Spleen (tissue), 7 donors: ENCODE results near the gene LGALS9.

ENCODE experiments used
- POLR2A ChIP-seq, 3 donors: fragments of 450-650 bp; IDR thresholded peaks; one replicate each; pipeline ENCODE4 v1.5.1; 2017; ENCODE audit warnings: antibody characterized with exemption in 3 of 3, mild to moderate bottlenecking in 1 of 3
- TF ChIP-seq, protein P1 (sequence below), 11 experiments: fragments of 200-600 bp in 7 of 11; fragments of 450-650 bp in 4 of 11; sonication (generic) in 4 of 11; IDR thresholded peaks in 8 of 11; conservative IDR thresholded peaks in 3 of 11; 1 replicate in 7 of 11; 2 replicates in 4 of 11; pipeline versions ENCODE4 v1.4.0 to v1.8.0; 2016 to 2021; ENCODE audit warnings: antibody characterized with exemption in 11 of 11, inconsistent platforms in 4 of 11, mild to moderate bottlenecking in 1 of 11
- donor health status: DM: no; HTN: no; CAD: no; lungs with moderate emphysema.
- donor health status: DM: no; HTN: no; CAD: no.
- donor health status: DM: no; HTN: no; CAD: no.

DNA sequence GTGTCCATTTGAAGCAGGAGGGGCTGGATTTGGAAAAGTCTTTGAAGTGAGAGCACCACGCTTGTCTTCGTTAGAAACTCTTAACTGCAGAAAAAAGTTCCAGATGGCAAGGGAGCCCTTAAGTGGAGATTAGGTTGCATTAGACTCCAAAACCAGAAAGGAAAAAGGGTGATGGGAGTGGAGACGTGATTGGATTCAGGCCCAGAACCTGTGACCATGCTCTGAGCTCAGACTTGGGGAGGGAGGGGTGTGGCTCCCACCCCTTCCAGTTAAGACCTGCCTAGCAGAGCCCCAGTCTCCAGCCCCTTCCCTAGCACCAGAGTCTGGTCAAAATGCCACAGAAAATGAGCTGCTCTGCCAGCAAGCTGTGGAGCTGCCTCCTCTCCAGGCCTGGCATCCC, 6.4 kb upstream of the LGALS9 start:
- no peak for TF ChIP-seq POLR2A (IDR thresholded peaks at IDR 0.05)
- TF ChIP-seq, protein P1, sequence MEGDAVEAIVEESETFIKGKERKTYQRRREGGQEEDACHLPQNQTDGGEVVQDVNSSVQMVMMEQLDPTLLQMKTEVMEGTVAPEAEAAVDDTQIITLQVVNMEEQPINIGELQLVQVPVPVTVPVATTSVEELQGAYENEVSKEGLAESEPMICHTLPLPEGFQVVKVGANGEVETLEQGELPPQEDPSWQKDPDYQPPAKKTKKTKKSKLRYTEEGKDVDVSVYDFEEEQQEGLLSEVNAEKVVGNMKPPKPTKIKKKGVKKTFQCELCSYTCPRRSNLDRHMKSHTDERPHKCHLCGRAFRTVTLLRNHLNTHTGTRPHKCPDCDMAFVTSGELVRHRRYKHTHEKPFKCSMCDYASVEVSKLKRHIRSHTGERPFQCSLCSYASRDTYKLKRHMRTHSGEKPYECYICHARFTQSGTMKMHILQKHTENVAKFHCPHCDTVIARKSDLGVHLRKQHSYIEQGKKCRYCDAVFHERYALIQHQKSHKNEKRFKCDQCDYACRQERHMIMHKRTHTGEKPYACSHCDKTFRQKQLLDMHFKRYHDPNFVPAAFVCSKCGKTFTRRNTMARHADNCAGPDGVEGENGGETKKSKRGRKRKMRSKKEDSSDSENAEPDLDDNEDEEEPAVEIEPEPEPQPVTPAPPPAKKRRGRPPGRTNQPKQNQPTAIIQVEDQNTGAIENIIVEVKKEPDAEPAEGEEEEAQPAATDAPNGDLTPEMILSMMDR (IDR thresholded peaks at IDR 0.05 in 8 of 11, conservative IDR thresholded peaks at IDR 0.05 in 3 of 11): no peak
